Stimulated activated CD4-positive, alpha-beta T cell treated with anti-CD3 and anti-CD28 coated beads, TNF-alpha, amount 100 ng/mL, for 1 hour (primary cell): ENCODE data around the gene OTULIN.

Source experiments
- DNase-seq, 3 donors: peaks; one replicate each; pipeline ENCODE4 v3.0.0-alpha.2; 2020; ENCODE audit warnings: low read depth in 3 of 3, low spot score in 1 of 3

Gene OTULIN

DNA sequence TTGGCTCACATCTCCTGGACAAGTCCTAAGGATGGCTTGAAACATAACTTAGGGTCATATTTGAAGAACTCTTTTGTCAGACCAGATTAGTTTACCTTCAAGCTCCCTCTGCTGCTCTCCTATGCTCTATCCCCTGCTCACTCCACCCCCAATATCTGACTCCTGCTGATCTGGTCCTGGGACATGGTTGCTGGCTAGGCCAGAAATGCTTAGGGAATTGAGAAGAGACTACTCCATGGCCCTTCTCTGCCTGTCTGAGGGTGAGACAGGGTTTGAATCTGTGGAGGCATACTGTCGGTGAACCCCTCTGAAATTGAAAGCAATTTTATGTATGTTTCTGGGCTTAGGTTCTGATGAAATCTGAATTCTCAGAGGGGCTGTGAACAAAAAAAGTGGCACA lies 3.3 kb downstream of the OTULIN start:
- DNase-seq, result no peak

DNA sequence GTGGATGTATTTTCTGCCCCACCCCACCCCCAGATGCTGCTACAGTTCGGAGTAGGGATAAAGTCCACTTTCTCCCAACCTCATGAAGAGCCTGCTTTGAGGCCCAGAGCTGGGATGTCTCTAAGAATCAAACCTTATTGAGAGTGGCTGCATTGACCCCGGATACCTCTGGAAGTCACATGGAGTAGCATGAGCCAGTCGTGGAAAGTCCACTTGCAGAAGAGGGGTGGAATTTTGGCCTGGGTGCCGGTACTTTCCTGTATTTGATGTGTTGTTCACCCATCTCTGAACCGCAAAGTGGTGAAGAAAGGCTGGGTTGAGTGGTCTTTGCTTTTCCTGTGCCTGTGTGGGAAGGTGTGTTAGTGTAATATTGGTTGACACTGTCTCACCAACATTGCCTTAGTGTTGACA lies 3.7 kb downstream of the OTULIN start:
- DNase-seq, result no peak

DNA sequence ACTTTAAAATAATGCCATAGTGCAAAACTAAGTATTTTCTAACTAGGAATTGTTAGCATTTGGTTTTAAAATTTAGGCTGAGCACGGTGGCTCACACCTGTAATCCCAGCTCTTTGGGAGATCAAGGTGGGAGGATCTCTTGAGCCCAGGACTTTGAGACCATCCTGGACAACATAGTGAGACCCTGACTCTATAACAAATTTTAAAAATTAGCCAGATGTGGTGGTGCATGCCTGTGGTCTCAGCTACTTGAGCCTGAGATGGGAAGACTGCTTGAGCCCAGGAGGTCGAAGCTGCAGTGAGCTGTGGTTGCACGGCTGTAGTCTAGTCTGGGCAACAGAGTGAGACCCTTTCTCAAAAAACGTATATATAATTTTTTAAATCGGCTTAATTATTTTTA lies 4.9 kb downstream of the OTULIN start:
- no peak for DNase-seq

DNA sequence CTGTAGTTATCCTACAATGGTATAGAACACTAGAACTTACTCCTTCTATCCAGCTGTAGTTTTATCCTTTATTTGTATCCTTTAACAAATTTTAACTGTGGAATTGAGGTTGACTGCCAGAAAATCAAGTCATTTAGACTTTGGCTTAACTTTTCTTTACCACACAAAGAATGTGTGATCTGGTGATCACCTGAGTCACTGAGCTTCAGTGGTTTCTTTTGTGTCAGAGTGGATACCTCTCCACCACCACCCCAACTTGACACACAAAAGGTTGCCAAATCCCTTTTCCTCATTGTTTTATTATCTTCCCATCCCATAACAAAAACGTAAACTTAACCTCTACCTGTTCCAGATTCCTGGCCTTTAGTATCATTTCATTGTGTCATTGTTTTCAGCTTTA lies 5.5 kb downstream of the OTULIN start:
- no peak for DNase-seq

DNA sequence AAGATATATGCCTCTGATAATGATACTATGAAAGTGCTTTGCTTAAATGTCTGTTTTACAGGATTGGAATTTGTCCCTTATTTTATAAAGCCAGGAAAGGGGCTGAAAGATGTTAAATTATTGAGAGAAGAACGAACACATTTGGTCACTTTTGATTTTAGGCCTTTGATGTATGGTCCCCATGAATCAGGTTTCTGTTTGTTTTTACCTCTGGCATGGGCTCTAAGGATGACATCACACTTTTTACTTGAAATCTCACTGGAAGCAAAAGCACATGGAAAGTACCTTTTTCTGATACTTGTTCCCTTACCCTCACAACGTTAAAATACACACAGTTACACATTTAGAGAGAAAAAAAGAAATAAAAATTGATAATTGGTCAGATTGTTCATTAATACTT lies 6.9 kb downstream of the OTULIN start:
- no peak for DNase-seq

DNA sequence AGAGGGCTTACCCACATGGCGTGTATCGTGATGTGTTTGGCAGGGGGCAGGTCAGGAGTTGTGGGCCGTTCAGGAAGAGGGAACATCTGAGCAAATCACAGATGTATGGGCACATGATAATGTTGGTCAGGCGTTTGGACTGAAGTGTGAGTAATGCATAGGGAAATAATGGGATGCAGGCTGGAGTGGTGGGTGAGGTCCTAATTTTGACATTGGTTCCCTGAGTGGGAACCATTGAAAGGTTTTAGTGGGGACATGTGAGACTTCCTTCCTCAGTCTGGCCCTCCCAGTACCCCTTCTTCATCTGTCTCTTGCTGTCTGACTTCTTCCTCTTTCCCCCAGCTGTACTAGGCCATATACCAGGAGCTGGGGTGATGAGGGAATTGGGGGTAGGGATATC lies 7.6 kb downstream of the OTULIN start:
- DNase-seq, result no peak

DNA sequence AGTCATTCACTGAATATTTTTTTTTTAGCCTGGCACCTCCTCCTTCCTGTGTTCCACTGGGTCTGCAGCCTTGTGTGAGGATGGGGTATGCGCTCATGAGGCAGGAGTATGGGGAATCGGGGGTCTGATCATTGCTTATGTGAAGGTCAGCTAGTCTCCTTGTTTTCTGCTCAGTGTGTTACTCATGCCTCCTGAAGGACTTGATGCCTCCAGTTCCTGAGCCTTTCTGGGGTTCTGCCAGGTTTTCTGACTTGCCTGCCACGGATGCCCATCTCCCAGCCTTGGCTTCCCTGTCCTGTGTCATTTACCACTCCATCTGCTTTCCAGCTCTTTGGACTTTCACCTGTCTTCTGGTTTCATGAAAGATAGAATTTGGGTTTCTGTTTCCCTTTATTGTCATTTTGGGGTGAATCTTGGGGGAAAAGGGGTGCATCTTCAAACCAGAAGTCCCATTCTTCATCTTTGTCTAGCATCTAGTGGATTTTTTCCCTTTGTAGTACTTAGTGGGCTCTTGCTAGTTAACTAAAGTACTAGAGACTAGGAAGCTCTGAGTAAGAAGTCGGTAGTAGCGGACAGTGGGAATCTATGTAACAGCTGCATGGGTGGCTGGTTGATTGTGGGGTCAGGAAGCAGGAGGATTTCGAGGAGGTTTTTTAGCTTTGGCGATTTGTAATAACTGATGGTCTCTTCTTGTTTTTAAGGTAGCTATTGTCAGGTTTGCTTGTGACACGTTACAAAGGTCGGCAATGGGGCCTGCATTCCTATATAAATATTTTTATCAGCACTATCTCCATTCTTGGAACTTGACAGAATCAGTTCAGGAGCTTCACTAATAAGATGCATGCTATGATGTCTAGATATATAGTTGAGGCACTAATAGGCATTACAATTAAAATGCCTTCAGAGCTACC lies 8.2 kb downstream of the OTULIN start:
- DNase-seq, result no peak

DNA sequence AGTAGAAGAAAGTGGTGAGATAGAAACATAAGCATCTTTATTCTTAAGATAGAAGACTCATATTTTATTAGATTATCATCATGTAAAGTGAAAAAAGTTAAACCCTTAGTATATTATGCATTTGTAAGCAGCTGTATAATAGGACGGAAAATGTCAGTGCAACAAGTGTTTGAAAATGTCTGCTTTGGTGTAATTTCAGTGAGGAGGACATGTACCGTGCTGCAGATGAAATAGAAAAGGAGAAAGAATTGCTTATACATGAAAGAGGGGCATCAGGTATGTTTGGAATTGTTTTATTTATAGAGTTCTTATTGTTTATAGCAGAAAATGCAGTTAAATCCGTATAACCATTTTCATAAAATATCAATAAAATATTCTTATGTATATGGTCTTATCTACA lies 8.9 kb downstream of the OTULIN start:
- DNase-seq, result no peak

DNA sequence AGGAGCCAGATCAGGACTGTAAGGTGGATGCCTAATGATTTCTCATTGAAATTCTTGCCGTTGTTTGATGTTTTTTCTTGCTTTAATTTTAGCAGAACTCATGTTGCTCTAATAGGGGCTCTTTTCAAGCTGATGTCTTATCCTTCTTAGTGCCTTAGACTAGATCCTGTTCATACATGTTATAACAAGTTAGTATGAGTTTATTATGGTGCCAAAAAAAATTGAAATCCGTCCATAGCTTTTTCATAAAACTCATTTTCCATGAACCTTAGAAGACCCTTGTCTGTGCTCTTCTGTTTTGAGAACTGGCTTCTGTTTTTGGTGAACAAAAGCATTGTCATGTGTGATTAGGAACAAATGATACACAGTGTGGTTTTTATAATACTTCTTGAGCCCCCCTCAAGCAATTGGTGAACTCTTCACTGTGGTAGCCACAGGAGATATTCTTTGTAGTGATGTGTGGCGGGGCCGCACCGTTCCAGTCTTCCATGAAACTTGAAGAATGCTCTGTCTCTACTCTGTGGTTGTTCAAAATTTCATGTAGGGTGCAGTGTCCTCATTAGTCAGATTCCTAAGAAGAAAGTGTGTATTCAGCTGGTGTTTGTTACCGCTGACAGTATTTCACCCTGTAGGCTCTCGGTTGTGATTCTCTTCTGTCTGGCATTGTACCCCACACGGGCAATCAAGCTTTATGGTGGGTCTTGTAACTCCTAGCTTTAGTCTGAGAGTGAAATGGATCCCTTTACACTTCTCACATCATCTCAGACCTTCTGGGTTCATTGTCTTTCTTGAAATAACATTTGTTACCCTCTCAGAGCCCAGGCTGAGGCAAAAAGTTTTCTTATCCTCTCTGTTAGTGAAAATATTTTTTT lies 10.7 kb downstream of the OTULIN start:
- no peak for DNase-seq

DNA sequence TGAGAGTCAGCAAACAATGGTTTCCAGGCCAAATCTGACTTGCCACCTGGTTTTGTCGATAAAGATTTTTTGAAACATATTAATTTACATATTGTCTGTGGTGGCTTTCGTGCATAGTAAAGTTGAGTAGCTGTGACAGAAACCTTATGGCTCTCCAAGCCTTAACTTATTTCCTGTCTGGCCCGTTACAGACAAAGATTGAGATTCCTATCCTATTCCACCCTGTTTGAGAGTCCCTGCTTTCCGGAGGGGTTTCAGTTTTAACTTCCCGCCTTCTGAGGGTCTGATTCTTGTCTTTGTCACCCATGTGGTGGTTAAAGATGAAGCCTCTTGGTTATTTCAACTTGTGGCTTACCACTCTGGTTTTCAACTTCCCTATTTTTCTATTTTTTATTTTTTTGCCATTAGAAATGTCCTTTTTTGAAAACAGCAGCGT lies 11.4 kb downstream of the OTULIN start:
- no peak for DNase-seq

DNA sequence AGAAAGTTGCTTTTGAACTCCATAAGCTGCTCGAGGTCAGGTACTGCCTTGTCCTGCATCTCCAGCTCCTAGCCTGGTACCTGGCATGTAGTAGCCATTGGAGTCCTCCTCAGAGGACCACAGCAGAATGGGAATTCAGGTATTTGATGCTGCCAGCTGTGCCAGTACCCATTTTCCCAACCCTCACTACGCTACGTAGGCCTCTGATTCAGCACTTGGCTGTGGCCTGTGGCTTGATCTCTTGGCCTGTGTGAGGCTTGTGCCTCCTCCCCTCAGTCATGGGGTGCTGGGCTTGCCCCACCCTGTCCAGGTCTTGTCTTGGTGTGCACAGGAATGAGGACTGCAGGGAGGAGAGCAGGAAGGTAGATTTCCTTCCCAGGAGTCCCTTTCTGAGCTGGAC lies 11.8 kb downstream of the OTULIN start:
- DNase-seq, result no peak

DNA sequence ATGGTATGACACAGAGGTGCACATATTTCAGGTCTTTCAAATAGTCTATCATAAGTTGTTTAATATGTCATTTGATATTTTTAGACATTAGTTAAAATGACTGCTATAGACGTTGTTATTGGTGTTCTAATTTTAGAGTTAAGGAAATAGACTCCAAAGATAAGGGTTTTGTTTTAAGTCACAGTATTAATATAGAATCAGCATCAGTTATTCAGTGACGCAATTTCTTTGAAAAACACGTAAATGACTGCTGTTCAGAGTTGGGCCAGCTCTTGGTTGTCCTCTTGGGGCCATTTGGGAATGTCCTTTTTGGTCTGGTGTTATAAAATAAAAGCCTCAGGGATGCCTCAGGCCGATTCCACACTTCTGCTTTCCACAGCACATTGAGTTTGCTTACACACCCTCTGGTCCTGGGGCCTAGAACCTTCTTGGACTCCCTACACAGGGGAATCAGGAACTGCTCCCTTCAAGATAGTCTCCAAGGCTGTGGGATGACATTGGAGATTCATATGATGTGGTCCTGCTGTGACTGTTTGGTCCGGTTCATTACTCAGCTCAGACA lies 14.3 kb downstream of the OTULIN start:
- DNase-seq, result no peak

DNA sequence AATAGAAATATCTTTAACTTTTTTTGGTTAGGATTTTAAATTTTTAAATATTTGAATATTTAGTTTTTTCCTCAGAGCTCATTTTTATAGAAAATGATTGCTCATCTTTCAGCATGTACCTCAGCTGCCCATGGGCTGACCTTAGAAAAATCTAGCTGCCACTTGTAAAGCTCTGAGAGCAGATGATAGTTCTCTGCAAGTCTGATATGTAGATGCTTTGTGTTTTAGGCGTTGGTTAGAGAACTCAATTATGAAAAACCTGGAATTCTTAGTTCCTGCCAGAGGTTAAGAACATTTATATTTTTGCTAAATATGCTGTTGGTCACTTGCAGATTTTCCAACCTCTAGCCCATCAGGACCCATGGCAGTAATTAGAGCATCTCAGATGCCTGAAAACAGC lies 15.1 kb downstream of the OTULIN start:
- DNase-seq, result no peak

DNA sequence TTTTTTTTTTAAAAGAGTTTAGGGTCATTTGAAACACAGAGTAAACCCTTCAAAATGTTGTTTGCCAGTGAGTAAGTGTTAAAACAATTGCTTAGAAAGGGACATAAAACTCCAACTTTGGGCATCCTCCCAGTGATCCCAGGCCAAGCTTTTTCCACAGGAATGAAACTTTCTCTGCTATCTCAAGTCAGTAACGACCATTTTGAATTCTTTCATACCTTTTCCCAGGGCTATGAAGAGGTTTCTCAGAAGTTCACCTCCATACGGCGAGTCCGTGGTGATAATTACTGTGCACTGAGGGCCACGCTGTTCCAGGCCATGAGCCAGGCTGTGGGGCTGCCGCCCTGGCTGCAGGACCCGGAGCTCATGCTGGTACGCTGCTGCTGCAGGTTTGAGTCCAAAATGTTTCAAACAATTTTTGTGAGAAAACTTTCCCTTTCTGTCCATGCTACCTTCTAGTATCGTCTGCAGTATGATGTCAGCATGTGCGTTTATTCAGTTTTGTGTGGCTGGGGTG lies 16.8 kb downstream of the OTULIN start:
- DNase-seq, result no peak

DNA sequence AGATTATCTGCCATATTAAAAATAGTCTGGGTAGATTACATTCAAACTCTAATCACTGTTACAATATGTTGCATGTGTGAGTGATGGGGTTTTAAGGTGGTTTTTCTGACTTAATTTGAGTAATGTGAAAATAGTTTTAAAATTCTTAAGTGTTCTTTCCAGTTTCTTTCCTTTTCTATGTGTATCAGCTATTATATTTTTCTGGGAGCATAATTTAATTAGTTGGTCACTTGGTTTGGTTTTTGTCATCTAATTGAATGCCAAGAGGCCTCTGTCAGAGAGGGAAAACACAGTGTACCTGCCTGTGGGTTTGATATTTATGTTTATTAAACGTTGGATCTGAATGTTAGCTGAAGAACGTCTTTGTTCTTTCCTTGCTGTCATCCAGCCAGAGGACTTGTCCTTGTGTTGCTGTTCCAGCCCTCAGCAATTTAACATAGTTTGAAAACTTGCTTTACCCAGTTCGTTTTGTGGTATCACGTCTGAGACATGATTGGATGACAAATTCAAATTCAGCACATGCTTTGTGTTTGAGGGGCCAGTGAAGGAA lies 19.5 kb downstream of the OTULIN start:
- DNase-seq, result no peak

DNA sequence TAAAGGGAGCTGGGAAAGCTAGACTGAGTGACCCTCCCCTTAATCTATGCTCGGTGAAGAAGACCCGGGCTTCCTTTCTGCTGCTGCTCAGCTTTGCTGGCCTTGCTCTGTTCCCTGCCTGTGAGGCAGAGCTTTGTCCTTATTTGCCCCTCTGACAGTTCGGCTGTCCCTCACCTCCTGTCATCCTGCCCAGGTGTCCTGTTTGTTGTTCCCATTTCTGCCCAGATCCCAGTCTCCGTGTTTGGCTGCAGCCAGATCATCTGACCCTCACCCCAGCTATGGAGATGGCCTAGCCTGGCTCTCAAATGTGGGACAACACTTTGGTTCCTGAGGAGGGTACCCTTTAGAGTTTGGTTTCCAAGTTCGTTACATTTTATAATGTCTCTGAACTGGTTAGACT lies 20.2 kb downstream of the OTULIN start:
- no peak for DNase-seq

DNA sequence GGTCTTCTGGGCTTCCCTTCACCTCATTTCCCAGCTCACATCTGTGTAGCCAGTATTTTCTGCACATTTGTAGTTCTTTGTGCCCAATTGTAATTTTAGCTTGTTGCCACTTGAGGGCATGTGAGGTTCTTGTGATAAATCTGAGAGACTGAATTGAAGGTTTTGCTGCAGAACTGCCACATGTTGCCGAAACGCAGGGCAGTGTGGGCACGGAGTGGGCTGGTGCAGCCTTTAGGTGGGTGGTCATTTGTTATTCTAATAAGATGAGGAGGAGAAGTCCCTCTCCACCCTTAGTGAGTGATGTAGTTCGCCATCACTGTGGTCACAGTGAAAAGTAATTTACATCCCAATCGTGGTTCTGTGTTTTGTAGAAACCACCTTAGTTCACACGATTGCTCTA lies 21.2 kb downstream of the OTULIN start:
- DNase-seq, result no peak

DNA sequence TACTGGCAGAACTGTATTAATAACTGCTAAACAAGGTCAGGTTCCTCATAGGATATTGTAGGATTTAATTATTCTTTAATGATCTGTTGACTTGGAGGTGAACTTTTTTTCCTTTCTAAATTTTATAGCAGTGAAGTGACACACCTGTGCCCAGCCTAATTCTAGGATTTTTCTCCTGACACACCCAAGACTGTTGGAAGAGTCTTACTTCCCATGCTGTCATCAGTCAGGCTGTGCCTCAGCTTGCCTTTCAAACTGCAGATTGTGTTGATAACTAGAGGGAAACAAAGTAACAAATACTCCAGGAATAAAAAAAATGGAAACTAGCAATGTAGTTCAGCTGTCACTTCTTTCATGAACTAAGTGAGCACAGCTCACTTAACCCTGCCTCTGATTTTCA lies 22.0 kb downstream of the OTULIN start:
- no peak for DNase-seq

DNA sequence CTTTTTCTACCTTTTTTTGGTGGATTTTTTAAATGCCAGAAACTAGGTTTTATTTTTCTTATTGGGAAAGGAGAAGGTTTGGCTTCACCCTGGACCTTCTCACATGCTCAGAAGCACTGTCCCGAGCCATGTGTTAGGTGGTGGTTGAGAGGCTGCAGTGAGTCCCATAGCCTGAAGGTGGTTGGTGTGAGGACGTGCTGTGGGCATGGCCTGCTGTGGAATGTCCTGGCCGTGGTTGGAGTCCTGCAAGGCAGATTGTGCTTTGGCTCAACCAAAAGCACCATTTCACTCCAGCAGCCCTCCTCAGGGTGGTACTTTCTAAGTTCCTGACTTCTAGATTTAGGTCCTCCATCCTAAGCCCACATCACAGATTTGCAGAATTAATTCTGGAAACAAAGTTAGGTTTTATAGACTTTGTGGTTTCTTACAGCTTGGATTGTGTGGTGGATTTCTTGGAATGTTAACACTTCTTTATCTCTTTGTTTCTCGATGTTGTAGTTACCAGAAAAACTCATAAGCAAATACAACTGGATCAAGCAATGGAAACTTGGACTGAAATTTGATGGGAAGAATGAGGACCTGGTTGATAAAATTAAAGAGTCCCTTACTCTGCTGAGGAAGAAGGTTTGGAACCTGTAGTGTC lies 22.6 kb downstream of the OTULIN start:
- no peak for DNase-seq

DNA sequence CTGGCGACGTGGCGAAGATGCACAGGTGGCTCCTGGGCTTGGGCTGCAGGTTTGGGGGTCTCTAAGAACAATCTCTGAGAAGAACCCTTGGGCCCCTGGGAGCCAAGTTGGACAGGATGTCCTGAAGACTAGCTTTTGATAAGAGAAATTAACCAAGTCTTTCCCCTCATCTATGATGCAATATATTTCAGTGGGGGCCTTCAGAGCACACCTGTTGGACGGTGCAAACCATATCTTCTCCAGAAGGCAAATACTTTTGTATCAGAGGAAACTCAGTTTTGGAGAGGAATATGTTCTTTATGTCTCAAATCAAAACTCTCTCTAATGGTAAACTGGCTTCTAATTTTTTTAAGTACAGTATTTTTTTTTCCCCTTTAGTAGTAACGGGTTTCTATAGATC lies 28.6 kb downstream of the OTULIN start:
- DNase-seq, result no peak

DNA sequence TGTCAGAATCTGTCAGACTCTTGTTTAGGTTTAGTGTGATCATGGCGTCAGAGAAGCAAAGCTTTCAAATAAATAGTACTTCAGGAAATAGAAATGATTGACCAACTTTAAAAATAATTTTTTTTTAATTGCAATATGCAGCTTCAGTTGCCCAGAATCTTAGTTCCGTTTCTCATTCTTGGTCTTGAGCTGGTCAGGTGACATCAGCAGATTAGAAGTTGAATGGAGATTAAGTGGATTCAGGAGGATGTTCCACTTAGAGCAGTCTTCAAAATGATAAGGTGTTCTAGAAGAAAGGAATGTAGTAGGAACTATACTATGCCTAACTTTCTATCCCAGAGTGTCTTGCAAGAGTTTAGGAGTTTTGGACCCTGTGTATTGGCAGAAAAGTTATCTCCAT lies 30.6 kb downstream of the OTULIN start:
- DNase-seq, result no peak
